Measurements from ENCODE around the gene CHD2.
"Not testable (repeated sequence)": the region's sequence is repeated elsewhere in the genome, so short reads cannot be mapped to it uniquely, and the experiment has no call there.

CHD2 gene

GRCh38 chr15:93031103-93031464 is 131.0 kb downstream of the CHD2 start:
- no peak overlapping the region for H3K27ac ChIP-seq (ENCODE audit: low read depth in 2 of 2, low read length in 2 of 2)
- H3K4me1 ChIP-seq (ENCODE audit: control insufficient read depth in 2 of 2, insufficient read depth in 2 of 2, low read length in 2 of 2), result peaks cover 10 to 21% of the 10 kb centered on the region in 2 donors
- H3K4me3 ChIP-seq (ENCODE audit: low read length in 2 of 2), result no peak overlapping the region
- no peak overlapping the region for H3K9ac ChIP-seq (ENCODE audit: low read depth in 1 of 2, low read length in 2 of 2)
- H3K27me3 ChIP-seq (ENCODE audit: control insufficient read depth in 2 of 2, insufficient read depth in 2 of 2, low read length in 2 of 2), result peaks cover 0 to 2% of the 10 kb centered on the region in 2 donors
- H3K9me3 ChIP-seq (ENCODE audit: control insufficient read depth in 2 of 2, low read length in 2 of 2), result no peaks in the 10 kb centered on the region
- peaks cover 7 to 14% of the 10 kb centered on the region in 2 donors for H3K36me3 ChIP-seq (ENCODE audit: control insufficient read depth in 2 of 2, insufficient read depth in 2 of 2, low read length in 2 of 2)

- H3K4me1 ChIP-seq (ENCODE audit: control insufficient read depth in 2 of 2, insufficient read depth in 2 of 2, low read length in 2 of 2), result peaks cover 10 to 21% of the 10 kb centered on the region in 2 donors
- not testable (repeated sequence) for H3K9ac ChIP-seq (ENCODE audit: low read depth in 1 of 2, low read length in 2 of 2); H3K27me3 ChIP-seq (ENCODE audit: control insufficient read depth in 2 of 2, insufficient read depth in 2 of 2, low read length in 2 of 2); H3K27ac ChIP-seq (ENCODE audit: low read depth in 2 of 2, low read length in 2 of 2); H3K9me3 ChIP-seq (ENCODE audit: control insufficient read depth in 2 of 2, low read length in 2 of 2); H3K36me3 ChIP-seq (ENCODE audit: control insufficient read depth in 2 of 2, insufficient read depth in 2 of 2, low read length in 2 of 2); H3K4me3 ChIP-seq (ENCODE audit: low read length in 2 of 2)
Measured at GRCh38 chr15:93031557-93032384, 131.6 kb downstream of the CHD2 start.

GRCh38 chr15:93032515-93033206 is 132.5 kb downstream of the CHD2 start:
- H3K27ac ChIP-seq (ENCODE audit: low read depth in 2 of 2, low read length in 2 of 2); H3K4me3 ChIP-seq (ENCODE audit: low read length in 2 of 2); H3K36me3 ChIP-seq (ENCODE audit: control insufficient read depth in 2 of 2, insufficient read depth in 2 of 2, low read length in 2 of 2); H3K9ac ChIP-seq (ENCODE audit: low read depth in 1 of 2, low read length in 2 of 2); H3K9me3 ChIP-seq (ENCODE audit: control insufficient read depth in 2 of 2, low read length in 2 of 2); H3K27me3 ChIP-seq (ENCODE audit: control insufficient read depth in 2 of 2, insufficient read depth in 2 of 2, low read length in 2 of 2): not testable (repeated sequence)
- peaks cover 10 to 21% of the 10 kb centered on the region in 2 donors for H3K4me1 ChIP-seq (ENCODE audit: control insufficient read depth in 2 of 2, insufficient read depth in 2 of 2, low read length in 2 of 2)

- Histone ChIP-seq H3K27me3 (ENCODE audit: control insufficient read depth in 2 of 2, insufficient read depth in 2 of 2, low read length in 2 of 2) (peaks cover 0 to 2% of the 10 kb centered on the region in 2 donors), H3K4me1 (ENCODE audit: control insufficient read depth in 2 of 2, insufficient read depth in 2 of 2, low read length in 2 of 2) (peaks cover 10 to 14% of the 10 kb centered on the region in 2 donors), H3K9me3 (ENCODE audit: control insufficient read depth in 2 of 2, low read length in 2 of 2) (no peaks in the 10 kb centered on the region), H3K4me3 (ENCODE audit: low read length in 2 of 2) (no peak overlapping the region), H3K9ac (ENCODE audit: low read depth in 1 of 2, low read length in 2 of 2) (no peak overlapping the region), H3K36me3 (ENCODE audit: control insufficient read depth in 2 of 2, insufficient read depth in 2 of 2, low read length in 2 of 2) (no peaks in the 10 kb centered on the region), H3K27ac (ENCODE audit: low read depth in 2 of 2, low read length in 2 of 2) (no peak overlapping the region)
Measured at GRCh38 chr15:93033434-93034045, 133.4 kb downstream of the CHD2 start.

- H3K9me3 ChIP-seq (ENCODE audit: control insufficient read depth in 2 of 2, low read length in 2 of 2), result no peaks in the 10 kb centered on the region
- H3K4me1 ChIP-seq (ENCODE audit: control insufficient read depth in 2 of 2, insufficient read depth in 2 of 2, low read length in 2 of 2), result peaks cover 5 to 8% of the 10 kb centered on the region in 2 donors
- peaks cover 0 to 2% of the 10 kb centered on the region in 2 donors for H3K27me3 ChIP-seq (ENCODE audit: control insufficient read depth in 2 of 2, insufficient read depth in 2 of 2, low read length in 2 of 2)
- no peaks in the 10 kb centered on the region for H3K36me3 ChIP-seq (ENCODE audit: control insufficient read depth in 2 of 2, insufficient read depth in 2 of 2, low read length in 2 of 2)
- no peak overlapping the region for H3K27ac ChIP-seq (ENCODE audit: low read depth in 2 of 2, low read length in 2 of 2)
- H3K4me3 ChIP-seq (ENCODE audit: low read length in 2 of 2), result no peak overlapping the region
- H3K9ac ChIP-seq (ENCODE audit: low read depth in 1 of 2, low read length in 2 of 2), result no peak overlapping the region
Measured at GRCh38 chr15:93034512-93034911, 134.4 kb downstream of the CHD2 start.

- no peaks in the 10 kb centered on the region for H3K36me3 ChIP-seq (ENCODE audit: control insufficient read depth in 2 of 2, insufficient read depth in 2 of 2, low read length in 2 of 2)
- H3K27ac ChIP-seq (ENCODE audit: low read depth in 2 of 2, low read length in 2 of 2), result no peak overlapping the region
- H3K27me3 ChIP-seq (ENCODE audit: control insufficient read depth in 2 of 2, insufficient read depth in 2 of 2, low read length in 2 of 2), result peaks cover 0 to 2% of the 10 kb centered on the region in 2 donors
- no peaks in the 10 kb centered on the region for H3K9me3 ChIP-seq (ENCODE audit: control insufficient read depth in 2 of 2, low read length in 2 of 2)
- peaks cover 2 to 5% of the 10 kb centered on the region in 2 donors for H3K4me1 ChIP-seq (ENCODE audit: control insufficient read depth in 2 of 2, insufficient read depth in 2 of 2, low read length in 2 of 2)
- no peak overlapping the region for H3K4me3 ChIP-seq (ENCODE audit: low read length in 2 of 2)
- no peak overlapping the region for H3K9ac ChIP-seq (ENCODE audit: low read depth in 1 of 2, low read length in 2 of 2)
Measured at GRCh38 chr15:93035092-93035915, 135.2 kb downstream of the CHD2 start.

- no peaks in the 10 kb centered on the region for H3K4me1 ChIP-seq (ENCODE audit: control insufficient read depth in 2 of 2, insufficient read depth in 2 of 2, low read length in 2 of 2)
- no peak overlapping the region for H3K4me3 ChIP-seq (ENCODE audit: low read length in 2 of 2)
- no peak overlapping the region for H3K9ac ChIP-seq (ENCODE audit: low read depth in 1 of 2, low read length in 2 of 2)
- peaks cover 0 to 1% of the 10 kb centered on the region in 2 donors for H3K27me3 ChIP-seq (ENCODE audit: control insufficient read depth in 2 of 2, insufficient read depth in 2 of 2, low read length in 2 of 2)
- no peaks in the 10 kb centered on the region for H3K36me3 ChIP-seq (ENCODE audit: control insufficient read depth in 2 of 2, insufficient read depth in 2 of 2, low read length in 2 of 2)
- no peak overlapping the region for H3K27ac ChIP-seq (ENCODE audit: low read depth in 2 of 2, low read length in 2 of 2)
- H3K9me3 ChIP-seq (ENCODE audit: control insufficient read depth in 2 of 2, low read length in 2 of 2), result no peaks in the 10 kb centered on the region
Measured at GRCh38 chr15:93035953-93036810, 136.1 kb downstream of the CHD2 start.

- no peaks in the 10 kb centered on the region for H3K4me1 ChIP-seq (ENCODE audit: control insufficient read depth in 2 of 2, insufficient read depth in 2 of 2, low read length in 2 of 2)
- H3K9me3 ChIP-seq (ENCODE audit: control insufficient read depth in 2 of 2, low read length in 2 of 2), result no peaks in the 10 kb centered on the region
- no peaks in the 10 kb centered on the region for H3K27me3 ChIP-seq (ENCODE audit: control insufficient read depth in 2 of 2, insufficient read depth in 2 of 2, low read length in 2 of 2)
- no peak overlapping the region for H3K27ac ChIP-seq (ENCODE audit: low read depth in 2 of 2, low read length in 2 of 2)
- H3K9ac ChIP-seq (ENCODE audit: low read depth in 1 of 2, low read length in 2 of 2), result no peak overlapping the region
- no peak overlapping the region for H3K4me3 ChIP-seq (ENCODE audit: low read length in 2 of 2)
- H3K36me3 ChIP-seq (ENCODE audit: control insufficient read depth in 2 of 2, insufficient read depth in 2 of 2, low read length in 2 of 2), result no peaks in the 10 kb centered on the region
Measured at GRCh38 chr15:93036951-93037819, 137.1 kb downstream of the CHD2 start.
